ENCODE measurements around the gene RNF19B.
"Not testable (repeated sequence)": the region's sequence is repeated elsewhere in the genome, so short reads cannot be mapped to it uniquely, and the experiment has no call there.

RNF19B gene

GRCh38 chr1:32975055-32975454 is 10.4 kb upstream of the RNF19B start:
- not testable (repeated sequence) for H3K36me3 ChIP-seq (ENCODE audit: control insufficient read depth, insufficient read depth, low read length); H3K4me1 ChIP-seq (ENCODE audit: control insufficient read depth, insufficient read depth, low read length); H3K4me3 ChIP-seq (ENCODE audit: low read length); H3K9me3 ChIP-seq (ENCODE audit: control insufficient read depth, low read length); H3K9ac ChIP-seq (ENCODE audit: low read length)
- peaks cover 14% of the 10 kb centered on the region for H3K27me3 ChIP-seq (ENCODE audit: control insufficient read depth, insufficient read depth, low read length)

- H3K27me3 ChIP-seq (ENCODE audit: control insufficient read depth, insufficient read depth, low read length): peaks cover 14% of the 10 kb centered on the region
- not testable (repeated sequence) for H3K4me3 ChIP-seq (ENCODE audit: low read length); H3K36me3 ChIP-seq (ENCODE audit: control insufficient read depth, insufficient read depth, low read length); H3K4me1 ChIP-seq (ENCODE audit: control insufficient read depth, insufficient read depth, low read length); H3K9ac ChIP-seq (ENCODE audit: low read length); H3K9me3 ChIP-seq (ENCODE audit: control insufficient read depth, low read length)
Observed at GRCh38 chr1:32973458-32973857, 8.8 kb upstream of the RNF19B start.

- peaks cover 14% of the 10 kb centered on the region for H3K27me3 ChIP-seq (ENCODE audit: control insufficient read depth, insufficient read depth, low read length)
- H3K9ac ChIP-seq (ENCODE audit: low read length): peak overlapping the region; percentile 58
- H3K9me3 ChIP-seq (ENCODE audit: control insufficient read depth, low read length): no peaks in the 10 kb centered on the region
- peak overlapping the region; percentile 2 for H3K4me3 ChIP-seq (ENCODE audit: low read length)
- no peaks in the 10 kb centered on the region for H3K36me3 ChIP-seq (ENCODE audit: control insufficient read depth, insufficient read depth, low read length)
- peaks cover 8% of the 10 kb centered on the region for H3K4me1 ChIP-seq (ENCODE audit: control insufficient read depth, insufficient read depth, low read length)
Observed at GRCh38 chr1:32972814-32973428, 8.3 kb upstream of the RNF19B start.

GRCh38 chr1:32971576-32971975 is 7.0 kb upstream of the RNF19B start:
- H3K4me1 ChIP-seq (ENCODE audit: control insufficient read depth, insufficient read depth, low read length): peaks cover 8% of the 10 kb centered on the region
- H3K4me3 ChIP-seq (ENCODE audit: low read length): no peak overlapping the region
- H3K27me3 ChIP-seq (ENCODE audit: control insufficient read depth, insufficient read depth, low read length): peaks cover 14% of the 10 kb centered on the region
- no peak overlapping the region for H3K9ac ChIP-seq (ENCODE audit: low read length)
- H3K9me3 ChIP-seq (ENCODE audit: control insufficient read depth, low read length): no peaks in the 10 kb centered on the region
- no peaks in the 10 kb centered on the region for H3K36me3 ChIP-seq (ENCODE audit: control insufficient read depth, insufficient read depth, low read length)

GRCh38 chr1:32971156-32971555 is 6.5 kb upstream of the RNF19B start:
- Histone ChIP-seq H3K27me3 (ENCODE audit: control insufficient read depth, insufficient read depth, low read length) (peaks cover 14% of the 10 kb centered on the region), H3K4me3 (ENCODE audit: low read length) (no peak overlapping the region), H3K9me3 (ENCODE audit: control insufficient read depth, low read length) (no peaks in the 10 kb centered on the region), H3K36me3 (ENCODE audit: control insufficient read depth, insufficient read depth, low read length) (no peaks in the 10 kb centered on the region), H3K4me1 (ENCODE audit: control insufficient read depth, insufficient read depth, low read length) (peaks cover 8% of the 10 kb centered on the region), H3K9ac (ENCODE audit: low read length) (no peak overlapping the region)

- H3K9ac ChIP-seq (ENCODE audit: low read length): no peak overlapping the region
- no peaks in the 10 kb centered on the region for H3K36me3 ChIP-seq (ENCODE audit: control insufficient read depth, insufficient read depth, low read length)
- no peaks in the 10 kb centered on the region for H3K9me3 ChIP-seq (ENCODE audit: control insufficient read depth, low read length)
- H3K4me3 ChIP-seq (ENCODE audit: low read length): no peak overlapping the region
- H3K4me1 ChIP-seq (ENCODE audit: control insufficient read depth, insufficient read depth, low read length): peaks cover 15% of the 10 kb centered on the region
- peaks cover 14% of the 10 kb centered on the region for H3K27me3 ChIP-seq (ENCODE audit: control insufficient read depth, insufficient read depth, low read length)
Observed at GRCh38 chr1:32969566-32969965, 5.0 kb upstream of the RNF19B start.

- H3K4me1 ChIP-seq (ENCODE audit: control insufficient read depth, insufficient read depth, low read length): peaks cover 15% of the 10 kb centered on the region
- no peak overlapping the region for H3K9ac ChIP-seq (ENCODE audit: low read length)
- no peaks in the 10 kb centered on the region for H3K9me3 ChIP-seq (ENCODE audit: control insufficient read depth, low read length)
- H3K4me3 ChIP-seq (ENCODE audit: low read length): no peak overlapping the region
- H3K36me3 ChIP-seq (ENCODE audit: control insufficient read depth, insufficient read depth, low read length): no peaks in the 10 kb centered on the region
- H3K27me3 ChIP-seq (ENCODE audit: control insufficient read depth, insufficient read depth, low read length): peaks cover 12% of the 10 kb centered on the region
Observed at GRCh38 chr1:32967888-32968568, 3.4 kb upstream of the RNF19B start.

- no peaks in the 10 kb centered on the region for H3K36me3 ChIP-seq (ENCODE audit: control insufficient read depth, insufficient read depth, low read length)
- H3K27me3 ChIP-seq (ENCODE audit: control insufficient read depth, insufficient read depth, low read length): peaks cover 6% of the 10 kb centered on the region
- no peak overlapping the region for H3K9ac ChIP-seq (ENCODE audit: low read length)
Observed at GRCh38 chr1:32966900-32967299, 2.3 kb upstream of the RNF19B start.

GRCh38 chr1:32965251-32965747 is 690 bp upstream of the RNF19B start:
- Histone ChIP-seq H3K9ac (ENCODE audit: low read length) (peak overlapping the region; percentile 17), H3K27me3 (ENCODE audit: control insufficient read depth, insufficient read depth, low read length) (no peaks in the 10 kb centered on the region), H3K9me3 (ENCODE audit: control insufficient read depth, low read length) (no peaks in the 10 kb centered on the region), H3K4me3 (ENCODE audit: low read length) (peak overlapping the region; percentile 36), H3K36me3 (ENCODE audit: control insufficient read depth, insufficient read depth, low read length) (no peaks in the 10 kb centered on the region), H3K4me1 (ENCODE audit: control insufficient read depth, insufficient read depth, low read length) (peaks cover 21% of the 10 kb centered on the region)

More at GRCh38 chr1:32966900-32967299, 2.3 kb upstream of the RNF19B start:
- no peak overlapping the region for H3K4me3 ChIP-seq (ENCODE audit: low read length)
- no peaks in the 10 kb centered on the region for H3K9me3 ChIP-seq (ENCODE audit: control insufficient read depth, low read length)
- peaks cover 14% of the 10 kb centered on the region for H3K4me1 ChIP-seq (ENCODE audit: control insufficient read depth, insufficient read depth, low read length)

GRCh38 chr1:32963746-32964460 is 706 bp downstream of the RNF19B start:
- Histone ChIP-seq H3K9ac (ENCODE audit: low read length) (peak overlapping the region; percentile 69), H3K4me1 (ENCODE audit: control insufficient read depth, insufficient read depth, low read length) (peaks cover 21% of the 10 kb centered on the region), H3K36me3 (ENCODE audit: control insufficient read depth, insufficient read depth, low read length) (no peaks in the 10 kb centered on the region)

GRCh38 chr1:32962248-32962896 is 2.2 kb downstream of the RNF19B start:
- H3K9me3 ChIP-seq (ENCODE audit: control insufficient read depth, low read length): no peaks in the 10 kb centered on the region
- H3K4me1 ChIP-seq (ENCODE audit: control insufficient read depth, insufficient read depth, low read length): peaks cover 21% of the 10 kb centered on the region
- no peaks in the 10 kb centered on the region for H3K27me3 ChIP-seq (ENCODE audit: control insufficient read depth, insufficient read depth, low read length)
- no peaks in the 10 kb centered on the region for H3K36me3 ChIP-seq (ENCODE audit: control insufficient read depth, insufficient read depth, low read length)
- peak overlapping the region; percentile 69 for H3K9ac ChIP-seq (ENCODE audit: low read length)
- peak overlapping the region; percentile 67 for H3K4me3 ChIP-seq (ENCODE audit: low read length)

More at GRCh38 chr1:32963746-32964460, 706 bp downstream of the RNF19B start:
- H3K4me3 ChIP-seq (ENCODE audit: low read length): peak overlapping the region; percentile 67
- H3K9me3 ChIP-seq (ENCODE audit: control insufficient read depth, low read length): no peaks in the 10 kb centered on the region
- no peaks in the 10 kb centered on the region for H3K27me3 ChIP-seq (ENCODE audit: control insufficient read depth, insufficient read depth, low read length)
